NT2/D1 (cell line): ENCODE results near the gene DNTTIP2.
A peak's percentile ranks its signal among the peaks of the same experiment; 100 is the strongest.

Source experiments
- DNase-seq: peaks from one replicate; pipeline ENCODE4 v3.0.0-alpha.2; 2011; ENCODE audit warnings: low read depth, low spot score
- H3K27me3 ChIP-seq: 2 replicates; pipeline ENCODE4 v1.6.0; 2011; ENCODE audit warnings: mild to moderate bottlenecking; ENCODE audit not compliant: insufficient read length, insufficient read depth
- H3K36me3 ChIP-seq: 2 replicates; pipeline ENCODE4 v1.6.1; 2011; ENCODE audit warnings: mild to moderate bottlenecking, low read length, mixed read lengths; ENCODE audit not compliant: insufficient read depth, insufficient read length
- H3K4me1 ChIP-seq: 2 replicates; pipeline ENCODE4 v1.5.1; 2011; ENCODE audit not compliant: insufficient read depth, insufficient read length
- H3K4me3 ChIP-seq: 2 replicates; pipeline ENCODE4 v1.5.1; 2011; ENCODE audit warnings: low read depth; ENCODE audit not compliant: insufficient read length
- H3K9ac ChIP-seq: 2 replicates; pipeline ENCODE4 v1.6.0; 2011; ENCODE audit warnings: low read depth; ENCODE audit not compliant: insufficient read length
- H3K9me3 ChIP-seq: 2 replicates; pipeline ENCODE4 v1.5.1; 2011; ENCODE audit warnings: mild to moderate bottlenecking, low read length; ENCODE audit not compliant: insufficient read depth
- SUZ12 ChIP-seq: IDR thresholded peaks from 2 replicates; pipeline ENCODE4 v1.6.1; 2011; ENCODE audit not compliant: insufficient read length, insufficient read depth; ENCODE audit errors: extremely low read depth
- YY1 ChIP-seq: IDR thresholded peaks from 2 replicates; pipeline ENCODE4 v1.6.1; 2011; ENCODE audit not compliant: insufficient read length, insufficient read depth
- ZNF274 ChIP-seq: IDR thresholded peaks from 2 replicates; pipeline ENCODE4 v1.6.1; 2011; ENCODE audit warnings: mild to moderate bottlenecking, low read depth, low read length

Gene DNTTIP2

GRCh38 chr1:93908394-93909145, 29.6 kb upstream of the DNTTIP2 start:
- Histone ChIP-seq H3K9me3 (no peaks in the 10 kb centered on the region), H3K36me3 (peaks cover 3% of the 10 kb centered on the region), H3K9ac (peak overlapping the region; percentile 92), H3K4me1 (peaks cover 2% of the 10 kb centered on the region), H3K27me3 (peaks cover 14% of the 10 kb centered on the region), H3K4me3 (peak overlapping the region; percentile 94)
- TF ChIP-seq YY1 (no peak), SUZ12 (no peak), ZNF274 (no peak)
- DNase-seq = peak; percentile 11

DNA sequence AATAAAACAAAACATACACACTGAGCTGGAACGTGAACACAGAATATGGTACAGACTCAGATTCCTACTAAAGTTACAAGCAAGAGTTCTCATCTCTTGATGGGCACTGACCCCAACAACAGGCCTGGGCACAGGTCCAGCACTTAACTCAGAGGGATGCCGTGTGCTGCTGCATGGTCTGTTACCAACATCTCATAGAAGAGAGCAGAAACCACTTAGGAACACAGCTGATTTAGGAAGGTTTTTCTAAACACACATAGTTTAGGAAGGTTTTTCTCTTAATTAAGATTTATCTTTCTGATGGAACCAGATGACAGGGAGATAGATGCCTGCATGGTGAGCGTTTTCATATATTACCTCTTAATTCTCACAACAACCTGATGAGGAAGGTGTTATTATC, 28.7 kb upstream of the DNTTIP2 start:
- Histone ChIP-seq H3K9ac (peak overlapping the region; percentile 61), H3K4me1 (peaks cover 2% of the 10 kb centered on the region), H3K36me3 (peaks cover 3% of the 10 kb centered on the region), H3K4me3 (peak overlapping the region; percentile 4), H3K27me3 (peaks cover 14% of the 10 kb centered on the region), H3K9me3 (no peaks in the 10 kb centered on the region)
- DNase-seq = no peak
- TF ChIP-seq ZNF274 = no peak
- TF ChIP-seq SUZ12 = no peak
- no peak for TF ChIP-seq YY1

GRCh38 chr1:93906480-93906879, 27.5 kb upstream of the DNTTIP2 start:
- no peak overlapping the region for H3K9ac ChIP-seq
- DNase-seq = no peak
- H3K27me3 ChIP-seq = peaks cover 14% of the 10 kb centered on the region
- peaks cover 2% of the 10 kb centered on the region for H3K4me1 ChIP-seq
- peaks cover 7% of the 10 kb centered on the region for H3K36me3 ChIP-seq
- no peaks in the 10 kb centered on the region for H3K9me3 ChIP-seq
- TF ChIP-seq SUZ12 (no peak), ZNF274 (no peak), YY1 (no peak)
- no peak overlapping the region for H3K4me3 ChIP-seq

DNA sequence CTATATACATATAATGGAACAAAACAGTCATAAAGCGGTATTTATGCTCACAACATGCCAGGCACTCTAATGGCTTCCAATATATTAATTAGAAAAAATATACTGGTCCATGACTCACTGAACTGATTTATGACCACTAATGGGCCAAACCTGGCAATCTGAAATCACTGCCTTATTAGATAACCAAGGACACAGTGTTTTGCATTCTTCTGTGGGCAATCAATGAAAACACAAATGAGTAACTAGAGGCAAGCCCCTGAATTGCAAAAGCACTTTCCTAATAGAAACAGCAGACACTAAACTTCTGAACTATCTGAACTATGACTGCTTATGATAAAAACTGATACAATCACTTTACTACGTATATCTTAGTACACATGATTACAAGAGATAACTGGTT, 26.7 kb upstream of the DNTTIP2 start:
- peaks cover 14% of the 10 kb centered on the region for H3K36me3 ChIP-seq
- no peaks in the 10 kb centered on the region for H3K9me3 ChIP-seq
- no peak overlapping the region for H3K9ac ChIP-seq
- H3K4me1 ChIP-seq = peaks cover 2% of the 10 kb centered on the region
- TF ChIP-seq SUZ12 = no peak
- TF ChIP-seq ZNF274 = no peak
- TF ChIP-seq YY1 = no peak
- H3K27me3 ChIP-seq = peaks cover 14% of the 10 kb centered on the region
- no peak for DNase-seq
- H3K4me3 ChIP-seq = no peak overlapping the region

DNA sequence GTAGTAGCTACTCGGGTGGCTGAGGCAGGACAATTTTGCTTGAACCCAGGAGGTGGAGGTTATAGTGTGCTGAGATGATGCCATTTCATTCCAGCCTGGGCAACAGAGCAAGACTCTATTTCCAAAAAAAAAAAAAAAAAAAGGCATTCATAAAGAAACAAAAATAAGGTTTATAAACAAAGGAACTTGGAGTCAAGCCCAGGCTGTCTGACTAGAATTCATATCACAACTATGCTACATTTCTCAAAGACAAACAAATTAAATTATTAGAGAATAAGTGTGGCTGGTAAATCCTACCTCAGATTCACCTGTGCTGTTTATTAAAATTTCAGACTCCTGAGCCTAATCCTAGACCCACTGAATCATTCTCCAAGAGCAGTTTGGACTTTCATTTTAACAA, 26.0 kb upstream of the DNTTIP2 start:
- peaks cover 21% of the 10 kb centered on the region for H3K36me3 ChIP-seq
- peaks cover 2% of the 10 kb centered on the region for H3K4me1 ChIP-seq
- H3K9ac ChIP-seq = no peak overlapping the region
- DNase-seq = no peak
- H3K9me3 ChIP-seq = no peaks in the 10 kb centered on the region
- H3K27me3 ChIP-seq = peaks cover 14% of the 10 kb centered on the region
- TF ChIP-seq SUZ12 (no peak), ZNF274 (no peak), YY1 (no peak)
- H3K4me3 ChIP-seq = no peak overlapping the region

- TF ChIP-seq ZNF274 (no peak), YY1 (no peak), SUZ12 (no peak)
- peaks cover 2% of the 10 kb centered on the region for H3K4me1 ChIP-seq
- no peak overlapping the region for H3K4me3 ChIP-seq
- H3K36me3 ChIP-seq = peaks cover 29% of the 10 kb centered on the region
- peaks cover 14% of the 10 kb centered on the region for H3K27me3 ChIP-seq
- H3K9ac ChIP-seq = no peak overlapping the region
- DNase-seq = no peak
- no peaks in the 10 kb centered on the region for H3K9me3 ChIP-seq
Measured at GRCh38 chr1:93904228-93904627, 25.2 kb upstream of the DNTTIP2 start.

GRCh38 chr1:93900723-93901504, 21.9 kb upstream of the DNTTIP2 start:
- H3K9ac ChIP-seq = no peak overlapping the region
- peaks cover 50% of the 10 kb centered on the region for H3K36me3 ChIP-seq
- H3K4me3 ChIP-seq = no peak overlapping the region
- no peaks in the 10 kb centered on the region for H3K4me1 ChIP-seq
- TF ChIP-seq YY1 = no peak
- TF ChIP-seq SUZ12 = no peak
- TF ChIP-seq ZNF274 = no peak
- no peaks in the 10 kb centered on the region for H3K9me3 ChIP-seq
- no peak for DNase-seq
- no peaks in the 10 kb centered on the region for H3K27me3 ChIP-seq
